GM19043 (cell line): Measurements from ENCODE around the gene AIF1.

Experiments
- ATAC-seq: cut with Tn5 transposase; IDR thresholded peaks from one replicate; pipeline ENCODE4 v1.9.1; 2021; ENCODE audit warnings: low read depth; ENCODE audit not compliant: unreplicated experiment

The AIF1 gene

DNA sequence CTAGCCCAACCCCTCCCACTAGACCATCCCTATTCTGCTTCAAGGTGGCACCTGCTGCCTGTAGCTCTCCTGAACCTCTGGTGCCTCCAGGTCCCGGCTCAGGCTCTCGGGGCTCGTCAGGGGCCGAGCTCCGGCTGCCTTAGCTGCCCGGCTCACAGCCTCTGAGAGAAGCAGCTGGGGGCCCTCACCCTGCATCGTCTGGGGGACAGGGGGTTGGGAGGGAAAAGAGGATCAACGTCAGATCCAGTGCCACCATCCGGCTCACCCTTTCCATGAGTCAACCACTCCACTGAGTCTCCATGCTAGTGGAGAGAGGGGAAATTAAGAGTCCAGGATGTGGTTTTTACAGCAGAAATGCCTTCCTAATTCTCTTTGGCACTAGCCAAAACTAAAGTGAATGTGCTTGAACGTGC, 24.4 kb downstream of the AIF1 start:
- ATAC-seq, result no peak

DNA sequence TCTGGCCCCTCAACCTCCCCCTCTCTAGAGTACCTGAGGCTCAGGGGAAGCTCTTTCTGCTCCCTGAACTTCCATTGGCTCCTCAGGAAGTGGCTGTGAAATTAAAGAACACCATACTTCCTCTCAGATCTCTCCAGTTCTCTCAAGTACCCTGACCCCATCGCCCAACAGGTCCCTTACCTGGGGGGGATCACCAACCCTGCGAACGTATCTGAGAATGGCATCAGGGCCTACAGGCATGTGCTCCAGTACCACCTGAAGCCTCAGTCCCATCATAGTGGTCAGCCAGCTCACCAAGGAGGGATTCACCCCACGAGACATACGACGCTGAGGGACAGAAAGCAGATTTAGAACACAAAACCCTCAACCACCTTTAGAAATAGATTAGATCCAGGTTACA, 25.6 kb downstream of the AIF1 start:
- no peak for ATAC-seq

DNA sequence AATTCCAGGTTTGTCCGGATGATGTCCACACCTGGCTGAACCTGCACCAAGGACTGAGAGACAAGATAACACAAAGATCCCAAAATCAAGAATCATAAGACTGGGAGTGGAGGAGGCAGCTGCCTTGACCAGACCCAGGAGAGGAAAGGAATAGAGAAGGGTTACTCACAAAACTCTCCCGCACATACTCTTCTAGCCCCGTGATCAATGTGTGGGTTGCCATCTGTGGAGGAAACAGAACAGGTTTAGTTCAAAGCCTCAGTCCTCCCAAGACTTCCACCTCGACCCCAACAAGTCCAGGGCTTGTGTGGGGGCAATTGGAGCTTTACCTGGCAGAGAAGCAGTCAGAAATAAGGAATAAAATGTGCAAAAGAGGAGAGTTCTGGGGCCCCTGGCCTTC, 26.3 kb downstream of the AIF1 start:
- ATAC-seq, result no peak

DNA sequence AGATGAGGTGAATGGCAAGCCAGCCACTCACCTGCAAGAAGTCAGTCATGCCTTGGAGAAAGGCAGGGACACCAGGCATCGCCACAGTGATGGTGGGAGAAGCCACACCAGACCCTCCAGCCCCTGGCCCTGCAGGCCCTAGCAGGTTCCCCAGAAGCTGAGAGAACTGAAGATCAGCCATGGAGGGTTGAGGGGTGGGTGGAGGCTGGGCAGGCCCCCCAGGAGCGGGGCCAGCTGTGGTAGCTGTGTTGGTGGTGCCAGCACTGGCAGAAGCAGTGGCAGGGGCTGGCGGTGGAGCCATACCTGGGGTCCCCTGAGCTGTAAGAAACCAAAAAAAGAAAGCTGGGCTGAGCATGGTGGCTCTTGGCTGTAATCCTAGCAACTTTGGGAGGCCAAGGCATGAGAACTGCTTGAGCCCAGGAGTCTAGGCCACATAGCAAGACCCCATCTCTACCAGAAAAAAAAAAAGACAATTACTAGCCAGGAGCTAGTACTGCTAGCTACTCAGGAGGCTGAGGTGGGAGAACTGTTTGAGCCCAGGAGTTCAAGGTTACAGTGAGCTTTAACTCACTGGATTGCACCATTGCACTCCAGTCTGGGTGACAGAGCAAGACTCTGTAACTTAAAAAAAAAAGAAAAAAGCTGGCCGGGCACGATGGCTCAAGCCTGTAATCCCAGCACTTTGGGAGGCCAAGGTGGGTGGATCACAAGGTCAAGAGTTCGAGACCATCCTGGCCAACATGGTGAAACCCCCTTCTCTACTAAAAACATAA, 27.9 kb downstream of the AIF1 start:
- no peak for ATAC-seq

DNA sequence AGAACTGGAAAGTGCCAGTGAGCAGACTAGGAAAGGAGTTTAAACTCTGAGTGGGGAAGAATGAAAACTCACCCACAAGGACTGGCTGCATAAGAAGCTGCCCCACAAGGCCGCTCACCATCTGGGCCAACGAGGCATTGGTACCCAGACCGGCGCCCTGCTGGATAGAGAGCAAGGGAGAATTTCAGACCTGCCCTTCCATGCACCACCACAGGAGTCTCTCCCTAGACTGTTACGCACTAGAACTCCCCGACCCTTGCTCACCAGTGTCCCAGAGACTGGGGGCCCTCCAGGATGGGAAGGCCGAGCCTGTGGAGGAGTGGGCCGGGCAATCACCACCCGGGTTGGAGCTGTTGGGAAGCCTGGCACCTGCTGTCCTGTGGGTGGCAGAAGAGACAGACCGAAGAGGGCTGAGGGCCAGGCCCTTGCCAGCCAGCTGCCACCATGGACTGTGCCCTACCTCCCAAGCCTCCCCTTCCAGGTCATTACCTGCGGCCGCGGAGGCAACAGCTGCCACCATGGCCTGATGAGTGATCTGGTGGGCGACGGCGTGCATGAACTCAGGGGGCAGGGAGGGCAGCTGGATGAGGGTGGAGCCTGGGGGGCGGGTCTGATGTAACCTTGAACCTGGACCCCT, 28.9 kb downstream of the AIF1 start:
- ATAC-seq, result no peak

DNA sequence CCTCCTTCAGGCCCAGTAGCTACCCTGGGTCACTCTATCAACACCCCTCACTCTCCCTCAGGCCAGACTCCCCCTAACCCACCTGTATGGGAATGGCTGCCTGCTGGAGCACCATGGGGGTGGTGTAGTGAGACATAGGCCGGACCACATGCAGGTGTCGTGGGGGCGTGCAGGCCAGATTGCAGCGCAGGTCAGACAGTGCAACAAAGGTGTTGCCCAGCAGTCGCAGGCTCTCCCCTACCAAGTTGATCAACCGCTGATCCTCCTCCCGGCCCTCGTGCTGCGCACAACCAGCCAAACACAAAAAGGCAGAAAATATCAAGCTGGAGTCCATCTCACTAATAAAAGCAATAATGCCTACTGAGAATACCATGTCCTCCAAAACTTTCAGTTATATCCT, 30.3 kb downstream of the AIF1 start:
- ATAC-seq, result no peak

DNA sequence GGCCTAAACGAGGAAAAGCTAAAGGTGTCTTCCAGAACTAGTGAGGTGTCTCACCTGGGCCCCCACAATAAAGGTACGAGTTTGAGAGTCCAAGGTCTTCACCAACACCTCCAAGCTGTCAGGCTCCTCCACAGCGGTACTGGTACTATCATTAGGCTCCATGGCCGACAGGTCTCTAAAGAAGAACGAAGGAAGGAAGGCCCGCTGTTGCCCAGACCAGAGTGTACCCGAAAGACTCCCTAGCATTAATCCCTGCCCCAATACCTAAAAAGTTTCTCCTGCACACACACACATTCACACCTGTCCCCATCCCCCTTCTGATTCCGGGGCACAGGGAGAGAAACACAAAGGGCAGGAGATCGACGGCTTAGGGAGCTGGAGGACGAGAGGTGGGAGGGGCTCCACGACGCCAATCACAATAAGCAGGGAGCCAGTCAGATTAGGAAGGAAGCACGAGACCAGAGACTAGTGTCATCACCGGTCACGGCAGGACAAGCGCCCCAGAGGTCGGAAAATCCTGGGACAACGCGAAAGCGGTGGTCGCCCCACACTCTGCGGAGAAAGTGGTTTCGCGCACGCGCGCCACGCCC, 36.7 kb downstream of the AIF1 start:
- peak; percentile 14 for ATAC-seq

DNA sequence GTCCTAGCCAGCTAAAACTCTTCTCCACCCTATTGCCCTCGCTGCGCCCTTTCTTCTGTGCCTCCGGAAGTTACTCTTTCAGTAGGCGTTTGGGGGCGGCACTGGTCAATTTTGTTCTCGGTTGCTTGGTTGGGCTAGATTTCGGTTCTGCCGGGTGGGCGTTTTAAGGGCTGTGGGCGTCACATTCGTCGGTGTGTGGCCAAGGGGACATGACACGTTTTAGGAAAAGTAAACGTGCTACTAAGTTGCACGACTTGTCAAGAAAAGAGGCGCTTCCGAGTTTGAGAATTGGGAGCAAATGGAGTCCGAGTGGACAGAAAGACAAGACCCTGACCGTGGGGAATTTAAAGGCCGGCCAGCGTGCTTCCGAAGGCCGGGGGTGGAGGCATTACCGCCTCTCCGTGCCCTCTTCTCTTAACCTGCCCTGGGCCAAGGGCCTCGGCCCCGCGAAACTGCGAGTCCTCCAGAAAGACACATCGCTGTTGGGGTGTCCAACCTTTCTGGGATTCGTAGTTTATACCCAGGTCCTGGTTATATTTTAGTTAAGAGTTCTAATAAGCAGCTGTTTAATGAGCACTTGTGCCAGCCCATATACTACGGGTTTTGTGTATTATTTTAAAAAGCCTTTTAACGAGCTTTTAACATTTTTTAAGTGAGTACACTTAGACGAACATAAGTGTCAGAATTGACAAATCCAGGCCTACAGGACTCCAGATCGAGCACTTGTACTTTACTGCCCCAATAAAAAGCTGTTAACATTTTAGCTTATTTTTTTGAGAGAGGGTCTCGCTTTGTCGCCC, 38.1 kb downstream of the AIF1 start:
- peak; percentile 65 for ATAC-seq

DNA sequence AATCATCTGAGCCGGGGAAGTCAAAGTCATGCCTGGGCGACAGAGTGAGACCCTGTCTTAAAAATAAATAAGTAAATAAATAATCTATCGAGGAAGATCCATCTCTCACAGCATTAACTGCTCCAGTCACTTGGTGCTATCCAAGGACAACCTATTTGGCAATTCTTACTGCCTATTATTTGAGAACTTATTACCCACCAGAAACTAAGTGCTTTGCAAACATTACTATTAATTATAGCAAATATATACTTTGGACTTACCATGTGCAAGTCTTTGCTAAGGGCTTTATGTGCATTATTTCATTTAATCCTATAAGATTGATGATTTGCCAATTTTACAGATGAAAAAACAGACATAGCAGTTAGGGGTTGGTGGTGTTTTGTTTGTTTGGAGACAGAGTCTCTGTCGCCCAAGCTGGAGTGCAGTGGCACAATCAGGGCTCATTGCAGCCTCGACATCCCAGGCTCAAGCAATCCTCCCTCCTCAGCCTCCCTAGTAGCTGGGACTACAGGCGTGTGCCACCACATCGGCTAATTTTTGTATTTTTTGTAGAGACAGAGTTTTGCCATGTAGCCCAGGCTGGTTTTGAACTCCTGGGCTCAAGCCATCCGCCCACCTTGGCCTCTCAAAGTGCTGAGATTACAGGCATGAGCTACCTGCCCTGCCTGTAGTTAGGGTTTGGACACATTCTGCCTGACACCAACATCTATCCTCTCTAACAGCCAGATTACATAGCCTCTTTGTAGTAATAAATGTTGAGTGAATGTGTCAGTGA, 39.7 kb downstream of the AIF1 start:
- no peak for ATAC-seq

DNA sequence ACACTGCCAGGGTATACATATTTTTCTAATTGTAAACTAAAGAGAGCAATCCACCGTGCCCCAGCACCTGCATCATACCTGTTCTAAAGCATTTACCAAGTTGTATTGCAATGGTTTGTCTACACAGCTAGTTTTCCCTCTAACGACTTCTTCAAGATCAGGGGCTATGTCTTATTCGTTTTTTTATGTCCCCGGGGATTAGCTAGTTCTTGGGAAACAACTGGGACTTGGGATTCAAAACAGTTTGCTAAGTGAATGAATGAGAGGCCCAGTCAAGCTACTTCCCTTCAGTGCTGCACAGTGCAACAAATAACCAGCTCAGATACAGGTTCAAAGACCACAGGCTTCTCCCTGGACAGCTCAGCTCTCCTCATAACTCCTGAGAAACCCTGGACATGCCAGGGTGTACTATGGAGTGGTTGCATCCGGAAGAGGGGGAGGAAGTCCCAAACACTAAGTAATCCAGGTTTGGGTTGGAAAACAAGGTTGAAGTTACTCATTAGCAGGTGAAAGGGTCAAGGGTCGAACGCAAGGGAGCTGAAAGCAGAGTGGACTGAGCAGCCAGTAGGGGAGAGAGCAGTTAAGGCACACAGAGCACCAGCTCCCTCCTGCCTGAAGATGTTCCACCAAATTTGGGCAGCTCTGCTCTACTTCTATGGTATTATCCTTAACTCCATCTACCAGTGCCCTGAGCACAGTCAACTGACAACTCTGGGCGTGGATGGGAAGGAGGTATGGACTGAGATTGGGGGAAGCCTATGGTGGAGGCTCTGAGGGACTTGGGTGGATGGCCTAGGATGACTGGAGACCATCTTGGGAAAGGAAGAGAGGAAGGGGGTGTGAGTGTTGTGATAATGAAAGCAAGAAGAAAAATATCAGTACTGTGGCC, 40.6 kb downstream of the AIF1 start, which contains the start of gene APOM:
APOM (plus strand) TSS at position 546 of the 889 bp plus-strand sequence; CDS start at position 619, 73 bp downstream.
- ATAC-seq, result no peak

DNA sequence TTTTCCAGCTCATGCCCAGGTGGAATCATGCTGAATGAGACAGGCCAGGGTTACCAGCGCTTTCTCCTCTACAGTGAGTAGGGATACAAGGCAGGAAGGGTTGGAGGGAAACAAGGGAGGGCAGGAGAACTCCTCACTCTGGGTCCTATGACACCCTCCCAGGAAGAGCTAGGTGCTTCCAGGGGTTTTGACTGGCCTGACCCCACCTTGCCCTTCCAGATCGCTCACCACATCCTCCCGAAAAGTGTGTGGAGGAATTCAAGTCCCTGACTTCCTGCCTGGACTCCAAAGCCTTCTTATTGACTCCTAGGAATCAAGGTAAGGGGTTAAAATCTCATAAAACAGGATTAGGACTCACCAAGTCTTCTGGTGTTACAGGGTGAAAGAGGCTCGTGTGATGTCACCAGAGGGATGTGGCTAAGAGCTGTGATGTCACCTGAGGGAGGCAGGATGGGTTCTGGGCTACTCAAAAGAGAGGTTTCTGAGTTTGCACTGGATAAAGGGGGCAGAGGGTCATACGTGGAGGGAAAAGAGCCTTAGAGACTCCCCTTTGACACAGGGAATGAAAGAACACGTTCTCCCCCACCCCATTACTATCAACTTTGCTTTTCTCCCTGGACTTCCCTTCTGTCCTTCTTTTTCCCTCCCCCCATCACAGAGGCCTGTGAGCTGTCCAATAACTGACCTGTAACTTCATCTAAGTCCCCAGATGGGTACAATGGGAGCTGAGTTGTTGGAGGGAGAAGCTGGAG, 42.5 kb downstream of the AIF1 start:
- ATAC-seq, result no peak

DNA sequence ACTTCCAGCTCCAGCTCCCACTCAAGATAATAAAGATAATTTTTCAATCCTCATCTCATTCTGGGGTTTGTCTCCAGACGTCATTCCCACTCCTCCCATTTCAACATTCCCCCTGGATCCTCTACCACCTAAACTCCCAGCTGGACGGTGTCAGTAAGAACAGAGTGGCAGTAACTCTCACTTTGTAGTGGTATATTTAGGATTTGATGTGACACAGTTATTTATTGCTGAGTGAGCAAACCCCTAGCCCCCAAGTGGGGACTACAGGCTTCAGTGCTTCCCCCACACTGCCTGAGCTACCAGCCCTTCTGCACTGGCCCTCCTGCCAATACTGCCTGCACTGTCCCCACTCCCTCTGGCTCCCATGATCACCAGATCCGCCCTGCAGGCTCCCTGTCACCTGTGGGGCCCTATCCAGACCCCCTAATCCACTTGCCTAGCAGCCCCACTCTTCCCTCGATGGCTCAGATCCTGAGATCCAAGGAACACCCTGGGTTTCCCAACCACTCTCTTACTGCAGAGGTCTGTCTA, 43.2 kb downstream of the AIF1 start:
- ATAC-seq, result no peak

DNA sequence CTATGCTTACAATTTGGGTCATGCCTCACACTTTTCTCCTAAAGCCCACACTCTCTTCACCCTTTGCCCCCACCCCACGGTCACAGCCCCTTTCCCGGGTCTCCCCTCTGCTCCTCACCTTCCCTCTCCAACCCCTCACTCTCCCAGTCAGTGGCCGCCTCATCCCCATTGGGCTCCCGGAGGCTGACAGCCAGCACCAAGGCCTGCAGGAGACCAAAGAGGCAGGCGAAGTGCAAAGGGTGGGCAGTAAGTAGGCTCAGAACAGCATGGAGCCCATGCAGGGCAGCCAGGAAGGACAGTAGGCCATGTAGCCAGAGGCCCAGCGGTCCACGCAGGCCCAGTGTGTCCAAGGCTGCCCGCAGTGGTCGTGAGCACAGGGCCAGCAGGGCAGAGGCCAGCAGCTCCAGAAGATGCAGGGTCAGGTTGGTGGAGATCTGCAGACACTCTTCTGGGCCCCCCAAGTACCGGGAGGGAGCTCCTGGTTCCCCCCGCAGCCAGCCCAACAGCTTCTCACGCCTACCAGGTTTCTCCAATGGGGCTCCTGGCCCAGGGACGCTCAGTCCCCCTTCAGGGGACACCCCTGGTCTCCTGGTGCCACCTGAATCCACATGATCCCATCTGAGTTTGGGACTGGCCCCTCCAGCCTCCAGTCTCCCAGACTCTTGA, 44.1 kb downstream of the AIF1 start:
- ATAC-seq, result no peak

DNA sequence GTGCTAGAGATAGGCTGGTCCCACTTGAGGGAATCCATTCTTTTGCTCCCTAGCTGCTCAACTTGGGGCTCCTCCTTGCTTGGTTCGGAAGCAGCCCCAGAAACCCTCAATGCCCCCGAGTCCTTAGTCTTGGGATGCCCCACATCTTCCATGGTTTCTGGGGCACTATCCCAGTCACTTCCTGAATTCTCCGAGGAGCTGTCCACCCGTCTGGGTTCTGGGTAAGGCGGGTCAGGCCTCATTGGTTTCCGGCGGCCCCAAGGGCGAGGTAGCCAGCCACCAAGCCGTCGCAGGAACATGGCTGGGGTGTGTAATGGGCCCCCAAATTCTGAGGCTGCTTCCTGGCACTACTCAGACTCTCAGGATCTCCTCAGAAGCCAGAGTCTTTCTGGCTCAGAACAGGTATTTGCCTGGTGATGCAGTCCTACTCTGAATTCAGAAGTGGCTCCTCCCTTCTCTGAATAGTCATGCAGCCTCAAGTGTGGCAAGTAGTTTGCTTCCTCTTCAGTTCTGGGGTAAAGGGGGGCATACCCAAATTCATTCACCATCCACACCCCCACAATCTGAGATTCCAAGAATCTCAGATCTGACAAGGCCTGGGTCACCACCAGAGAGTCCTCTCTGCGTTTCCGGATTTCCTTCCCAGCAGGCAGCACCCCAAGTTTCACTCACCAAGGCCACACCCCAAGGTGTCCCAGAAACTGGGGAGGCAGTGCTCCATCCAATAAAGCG, 44.8 kb downstream of the AIF1 start:
- ATAC-seq, result no peak

DNA sequence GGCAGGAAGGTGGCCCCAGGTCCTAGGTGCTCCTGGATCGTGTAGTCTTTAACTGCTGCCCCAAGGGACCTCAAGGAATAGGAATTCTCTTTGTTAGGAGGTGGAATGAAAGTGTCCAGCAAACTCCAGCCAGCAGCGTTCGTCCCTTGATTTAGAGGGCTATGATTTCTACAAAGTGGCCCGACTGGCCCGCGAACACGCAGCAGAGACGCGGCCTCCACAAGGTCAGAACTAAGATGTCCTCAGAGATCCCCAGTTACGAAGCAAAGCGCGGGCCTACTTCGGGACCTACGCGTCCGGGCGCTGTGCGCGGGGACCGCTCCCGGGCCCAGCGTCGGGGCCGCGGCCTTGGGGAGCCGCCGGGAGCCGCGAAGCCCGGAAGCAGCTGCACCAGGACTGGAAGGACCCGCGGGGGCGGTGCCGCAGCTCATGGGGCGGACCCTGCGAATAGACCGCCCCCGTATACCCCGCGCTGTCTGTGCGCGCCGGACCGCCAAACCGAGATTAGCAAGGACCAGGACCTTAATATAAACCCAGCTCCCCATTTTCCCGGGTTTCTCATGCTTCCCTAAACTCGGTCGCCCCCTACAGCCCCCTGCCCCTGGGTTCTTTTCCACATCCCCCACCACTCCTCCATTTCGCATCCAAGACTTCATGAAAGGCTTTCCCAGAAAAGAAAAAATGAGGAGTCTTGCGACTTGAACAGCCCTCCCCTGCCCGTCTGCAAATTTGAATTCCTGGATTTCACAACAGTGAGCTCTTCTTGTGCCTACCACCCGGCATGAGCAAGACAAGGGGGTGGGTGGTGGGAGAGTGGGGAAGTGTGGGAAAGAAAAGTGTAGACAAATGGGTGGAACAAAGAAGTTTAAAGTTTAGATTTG, 45.6 kb downstream of the AIF1 start, which contains the start of gene C6orf47:
C6orf47 (minus strand) TSS at position 398 of the 881 bp plus-strand sequence. CDS start 831 bp downstream, outside the sequence.
- peak; percentile 38 for ATAC-seq
